HCT116 (cell line): ENCODE results near the gene PRELID1. TPM values are rescaled to one million over a fixed set of nuclear protein-coding genes. Genes with fewer than 3 reads are reported as not detected.

Source experiments
- ATAC-seq: fragments of 200-7000 bp; cut with Tn5 transposase; 2 replicates; pipeline ENCODE4 v1.9.1; 2020; ENCODE audit warnings: mild to moderate bottlenecking, moderate library complexity
- BruUV-seq: library from RNA; stranded (reverse); fragments of 400-500 nt; replicated peaks from 2 replicates; lab custom pipeline; 2021; lab: Mats Ljungman, UMichigan
- CTCF ChIA-PET: fragments of 300-600 bp; sonication (Branson Sonifier 250); formaldehyde crosslinking; loops from one replicate; lab custom pipeline; 2021; ENCODE audit warnings: antibody characterized with exemption; lab: Charles Lee
- POLR2A ChIA-PET: fragments of 300-600, 350-600 bp; sonication (Branson Sonifier 250); formaldehyde crosslinking; loops from one replicate; lab custom pipeline; 2021; ENCODE audit warnings: antibody characterized with exemption; lab: Charles Lee
- RAD21 ChIA-PET, 2 experiments: fragments of 300-600 bp; sonication (Branson Sonifier 250); formaldehyde crosslinking; loops; one replicate each; lab custom pipeline; 2023; ENCODE audit warnings: low total read pairs in 2 of 2; ENCODE audit not compliant: uncharacterized antibody in 2 of 2, unreplicated experiment in 2 of 2, low non-redundant PET in 1 of 2; lab: Charles Lee
- DNase-seq: peaks from one replicate; pipeline ENCODE4 v3.0.0-alpha.2; 2010; ENCODE audit warnings: low read depth, low spot score
- H2AFZ ChIP-seq: fragments of 200-600 bp; shearing (Covaris generic), sonication (generic); 2 replicates; pipeline ENCODE4 v1.6.1; 2017; ENCODE audit warnings: low read depth, mixed run types, mixed read lengths, antibody characterized with exemption, low read length; ENCODE audit not compliant: poor library complexity, severe bottlenecking
- H3K27ac ChIP-seq: 2 replicates; pipeline ENCODE4 v1.5.1; 2012; ENCODE audit warnings: low read depth, low read length
- H3K27me3 ChIP-seq: fragments of 200-600 bp; sonication (generic); 2 replicates; pipeline ENCODE4 v1.6.1; 2016; ENCODE audit warnings: mixed run types, low read length, mixed read lengths; ENCODE audit not compliant: insufficient read depth
- H3K36me3 ChIP-seq, 2 experiments: fragments of 200-500 bp in 1 of 2; fragments of 200-600 bp in 1 of 2; sonication (Bioruptor generic) in 1 of 2; sonication (generic) in 1 of 2; 2 replicates each; pipeline versions ENCODE4 v1.5.1 to v1.6.1; 2014 to 2016; ENCODE audit warnings: low read length in 2 of 2, inconsistent platforms in 1 of 2, mixed read lengths in 1 of 2, mixed run types in 1 of 2; ENCODE audit not compliant: insufficient read depth in 2 of 2, control insufficient read depth in 1 of 2
- H3K4me1 ChIP-seq, 2 experiments: fragments of 200-600 bp in 1 of 2; sonication (generic) in 1 of 2; 2 replicates each; pipeline versions ENCODE4 v1.5.1 to v1.6.1; 2012 to 2017; ENCODE audit warnings: low read length in 2 of 2, inconsistent platforms in 1 of 2, mild to moderate bottlenecking in 1 of 2, mixed read lengths in 1 of 2, mixed run types in 1 of 2, moderate library complexity in 1 of 2; ENCODE audit not compliant: insufficient read depth in 2 of 2, control insufficient read depth in 1 of 2
- H3K4me2 ChIP-seq: fragments of 200-600 bp; sonication (generic); 2 replicates; pipeline ENCODE4 v1.6.1; 2017; ENCODE audit warnings: mixed run types, low read length, mixed read lengths
- H3K4me3 ChIP-seq, 2 experiments: fragments of 200-600 bp in 1 of 2; sonication (generic) in 1 of 2; replicated peaks in 1 of 2; 2 replicates each; pipeline ENCODE4 v1.5.1; 2011 to 2016; ENCODE audit warnings: low read length in 2 of 2, control low read depth in 1 of 2, low read depth in 1 of 2, mild to moderate bottlenecking in 1 of 2, mixed read lengths in 1 of 2, mixed run types in 1 of 2
- H3K79me2 ChIP-seq: fragments of 200-600 bp; sonication (generic); 2 replicates; pipeline ENCODE4 v1.6.1; 2017; ENCODE audit warnings: mild to moderate bottlenecking, mixed run types, low read length, moderate library complexity, mixed read lengths; ENCODE audit not compliant: insufficient read depth
- H3K9ac ChIP-seq: fragments of 200-600 bp; sonication (generic); 2 replicates; pipeline ENCODE4 v1.6.1; 2016; ENCODE audit warnings: low read length, mixed read lengths
- H3K9me2 ChIP-seq: fragments of 200-600 bp; sonication (generic), shearing (Covaris generic); 2 replicates; pipeline ENCODE4 v1.6.1; 2017; ENCODE audit warnings: mixed run types, mild to moderate bottlenecking, moderate library complexity; ENCODE audit not compliant: insufficient read depth
- H3K9me3 ChIP-seq, 2 experiments: fragments of 200-500 bp in 1 of 2; fragments of 200-600 bp in 1 of 2; sonication (Bioruptor generic) in 1 of 2; sonication (generic) in 1 of 2; 2 replicates each; pipeline ENCODE4 v1.6.1; 2014 to 2017; ENCODE audit warnings: low read length in 2 of 2, mixed read lengths in 2 of 2, inconsistent platforms in 1 of 2, low read depth in 1 of 2, mild to moderate bottlenecking in 1 of 2, mixed run types in 1 of 2, moderate library complexity in 1 of 2; ENCODE audit not compliant: control insufficient read depth in 1 of 2, insufficient read depth in 1 of 2
- H4K20me1 ChIP-seq: fragments of 200-600 bp; sonication (generic), shearing (Covaris generic); 2 replicates; pipeline ENCODE4 v1.6.1; 2017; ENCODE audit warnings: mixed run types, mild to moderate bottlenecking, moderate library complexity; ENCODE audit not compliant: insufficient read depth
- RAD21 ChIP-seq: IDR thresholded peaks from 2 replicates; pipeline ENCODE4 v1.6.1; 2012; ENCODE audit warnings: low read depth, mild to moderate bottlenecking
- REST ChIP-seq: IDR thresholded peaks from 2 replicates; pipeline ENCODE4 v1.6.1; 2012; ENCODE audit warnings: low read depth
- ZNF274 ChIP-seq: fragments of 200-500 bp; sonication (Bioruptor generic); IDR thresholded peaks from 2 replicates; pipeline ENCODE4 v1.6.1; 2014; ENCODE audit warnings: mild to moderate bottlenecking, low read depth, low read length, inconsistent platforms
- intact Hi-C: fragments of 100-400 bp; cut with micrococcal nuclease; formaldehyde crosslinking; loops from 2 replicates; pipeline ENCODE4 v1.10.0; 2022
- total RNA-seq: library from RNA; stranded (reverse); gene quantifications from one replicate; pipeline ENCODE4 v1.2.1, GENCODE V29; 2021; ENCODE audit not compliant: unreplicated experiment
- TF ChIP-seq, protein P1 (sequence below), 3 experiments: fragments of 200-600 bp in 1 of 3; sonication (generic) in 1 of 3; IDR thresholded peaks in 2 of 3; conservative IDR thresholded peaks in 1 of 3; 2 replicates each; pipeline ENCODE4 v1.5.1; 2012 to 2017; ENCODE audit warnings: low read depth in 2 of 3, low read length in 2 of 3, antibody characterized with exemption in 1 of 3, borderline replicate concordance in 1 of 3, control low read depth in 1 of 3, mild to moderate bottlenecking in 1 of 3, mixed read lengths in 1 of 3, mixed run types in 1 of 3, moderate library complexity in 1 of 3; ENCODE audit not compliant: insufficient read depth in 1 of 3

Gene PRELID1
- total RNA-seq, 1 experiment from 2014 or later, result 223 TPM

GRCh38 chr5:177336112-177336511 lies 32.5 kb downstream of the PRELID1 start:
- H3K4me3 ChIP-seq, result no peak overlapping the region
- peaks cover 14% of the 10 kb centered on the region for H3K79me2 ChIP-seq
- ATAC-seq, result peak; percentile 98
- peaks cover 30 to 35% of the 10 kb centered on the region in 2 experiments; a peak in 3 of 4 replicates for H3K36me3 ChIP-seq
- ChIA-PET POLR2A (no interaction called here), RAD21 (no interaction called here), CTCF (interaction anchor here (1.0 to 1.3 kb wide), 3 partner anchors 26 to 222 kb away, joined by 3 read pairs; no protein-coding TSS in a partner anchor)
- H3K4me1 ChIP-seq, result no peaks in the 10 kb centered on the region
- H2AFZ ChIP-seq, result no peak overlapping the region
- no peak for TF ChIP-seq REST
- TF ChIP-seq ZNF274, result no peak
- peak; percentile 58 for TF ChIP-seq RAD21
- TF ChIP-seq, protein P1, sequence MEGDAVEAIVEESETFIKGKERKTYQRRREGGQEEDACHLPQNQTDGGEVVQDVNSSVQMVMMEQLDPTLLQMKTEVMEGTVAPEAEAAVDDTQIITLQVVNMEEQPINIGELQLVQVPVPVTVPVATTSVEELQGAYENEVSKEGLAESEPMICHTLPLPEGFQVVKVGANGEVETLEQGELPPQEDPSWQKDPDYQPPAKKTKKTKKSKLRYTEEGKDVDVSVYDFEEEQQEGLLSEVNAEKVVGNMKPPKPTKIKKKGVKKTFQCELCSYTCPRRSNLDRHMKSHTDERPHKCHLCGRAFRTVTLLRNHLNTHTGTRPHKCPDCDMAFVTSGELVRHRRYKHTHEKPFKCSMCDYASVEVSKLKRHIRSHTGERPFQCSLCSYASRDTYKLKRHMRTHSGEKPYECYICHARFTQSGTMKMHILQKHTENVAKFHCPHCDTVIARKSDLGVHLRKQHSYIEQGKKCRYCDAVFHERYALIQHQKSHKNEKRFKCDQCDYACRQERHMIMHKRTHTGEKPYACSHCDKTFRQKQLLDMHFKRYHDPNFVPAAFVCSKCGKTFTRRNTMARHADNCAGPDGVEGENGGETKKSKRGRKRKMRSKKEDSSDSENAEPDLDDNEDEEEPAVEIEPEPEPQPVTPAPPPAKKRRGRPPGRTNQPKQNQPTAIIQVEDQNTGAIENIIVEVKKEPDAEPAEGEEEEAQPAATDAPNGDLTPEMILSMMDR (IDR thresholded peaks at IDR 0.05 in 2 of 3, conservative IDR thresholded peaks at IDR 0.05 in 1 of 3; ENCODE audit: borderline replicate concordance in 1 of 3, insufficient read depth in 1 of 3, low read depth in 2 of 3, low read length in 2 of 3), result peak; percentile 59 to 96 (median 76)
- no peaks in the 10 kb centered on the region for H3K9me2 ChIP-seq
- H3K9ac ChIP-seq, result no peak overlapping the region
- BruUV-seq, result no TSS peak
- no peak overlapping the region for H3K4me2 ChIP-seq
- DNase-seq, result peak; percentile 24
- no peak overlapping the region for H3K27ac ChIP-seq
- intact Hi-C loops, result loop anchor here (1.0 kb wide), 1 partner anchor 222 kb away; no protein-coding TSS in a partner anchor
- no peaks in the 10 kb centered on the region for H3K9me3 ChIP-seq
- H4K20me1 ChIP-seq, result no peaks in the 10 kb centered on the region
- no peaks in the 10 kb centered on the region for H3K27me3 ChIP-seq
